IMR-90 (cell line): ENCODE data around the gene NPTN.

Experiments used
- BHLHE40 ChIP-seq: fragments of 150-350 bp; IDR thresholded peaks from 2 replicates; pipeline ENCODE4 v1.6.1; 2016; ENCODE audit warnings: mild to moderate bottlenecking, low read depth, low read length
- MAFK ChIP-seq: IDR thresholded peaks from 2 replicates; pipeline ENCODE4 v1.6.1; 2012; ENCODE audit warnings: low read depth, low read length, improper control_type of control experiment
- MAZ ChIP-seq: IDR thresholded peaks from 2 replicates; pipeline ENCODE4 v1.6.1; 2012; ENCODE audit warnings: low read depth, mild to moderate bottlenecking, low read length, improper control_type of control experiment, moderate library complexity, borderline replicate concordance
- POLR2A ChIP-seq: IDR thresholded peaks from 2 replicates; pipeline ENCODE4 v1.6.1; 2012; ENCODE audit warnings: mild to moderate bottlenecking, low read depth, low read length
- RAD21 ChIP-seq: IDR thresholded peaks from 2 replicates; pipeline ENCODE4 v1.6.1; 2012; ENCODE audit warnings: low read length, improper control_type of control experiment
- RFX5 ChIP-seq: IDR thresholded peaks from 2 replicates; pipeline ENCODE4 v1.8.0; 2012; ENCODE audit warnings: low read depth, mild to moderate bottlenecking, low read length, moderate library complexity
- SMC3 ChIP-seq: fragments of 150-350 bp; IDR thresholded peaks from 2 replicates; pipeline ENCODE4 v1.6.1; 2016; ENCODE audit warnings: low read depth, mild to moderate bottlenecking, antibody characterized with exemption, low read length, moderate library complexity
- TF ChIP-seq, protein P1 (sequence below): conservative IDR thresholded peaks from 2 replicates; pipeline ENCODE4 v1.5.1; 2012; ENCODE audit warnings: mild to moderate bottlenecking, low read depth, low read length, improper control_type of control experiment
- TF ChIP-seq, protein P2 (sequence below): fragments of 150-350 bp; IDR thresholded peaks from 2 replicates; pipeline ENCODE4 v1.6.1; 2016; ENCODE audit warnings: low read depth, mild to moderate bottlenecking, low read length, moderate library complexity, borderline replicate concordance

DNA sequence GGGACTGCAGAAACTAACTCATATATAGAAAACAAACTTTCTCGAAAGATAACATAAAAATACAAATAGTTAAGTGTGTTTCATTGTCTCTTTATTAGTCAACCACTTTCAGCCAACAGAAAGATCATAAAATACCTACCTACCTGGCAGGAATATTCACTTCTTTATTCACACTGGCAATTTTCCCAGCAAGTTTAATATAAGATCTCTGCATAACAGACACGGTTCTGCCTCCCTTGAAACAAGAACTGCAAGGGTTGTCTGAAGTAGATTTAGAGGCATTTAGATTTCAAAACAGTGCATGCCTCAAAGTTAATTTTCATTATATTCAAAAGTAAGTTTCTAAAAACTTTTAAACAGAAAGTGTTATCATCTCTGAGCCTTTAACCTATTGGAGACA, 7.1 kb downstream of the NPTN start:
- TF ChIP-seq, protein P1, sequence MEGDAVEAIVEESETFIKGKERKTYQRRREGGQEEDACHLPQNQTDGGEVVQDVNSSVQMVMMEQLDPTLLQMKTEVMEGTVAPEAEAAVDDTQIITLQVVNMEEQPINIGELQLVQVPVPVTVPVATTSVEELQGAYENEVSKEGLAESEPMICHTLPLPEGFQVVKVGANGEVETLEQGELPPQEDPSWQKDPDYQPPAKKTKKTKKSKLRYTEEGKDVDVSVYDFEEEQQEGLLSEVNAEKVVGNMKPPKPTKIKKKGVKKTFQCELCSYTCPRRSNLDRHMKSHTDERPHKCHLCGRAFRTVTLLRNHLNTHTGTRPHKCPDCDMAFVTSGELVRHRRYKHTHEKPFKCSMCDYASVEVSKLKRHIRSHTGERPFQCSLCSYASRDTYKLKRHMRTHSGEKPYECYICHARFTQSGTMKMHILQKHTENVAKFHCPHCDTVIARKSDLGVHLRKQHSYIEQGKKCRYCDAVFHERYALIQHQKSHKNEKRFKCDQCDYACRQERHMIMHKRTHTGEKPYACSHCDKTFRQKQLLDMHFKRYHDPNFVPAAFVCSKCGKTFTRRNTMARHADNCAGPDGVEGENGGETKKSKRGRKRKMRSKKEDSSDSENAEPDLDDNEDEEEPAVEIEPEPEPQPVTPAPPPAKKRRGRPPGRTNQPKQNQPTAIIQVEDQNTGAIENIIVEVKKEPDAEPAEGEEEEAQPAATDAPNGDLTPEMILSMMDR, result no peak
- TF ChIP-seq POLR2A, result no peak
- no peak for TF ChIP-seq RFX5
- TF ChIP-seq MAZ, result no peak
- no peak for TF ChIP-seq BHLHE40
- no peak for TF ChIP-seq MAFK
- TF ChIP-seq, protein P2, sequence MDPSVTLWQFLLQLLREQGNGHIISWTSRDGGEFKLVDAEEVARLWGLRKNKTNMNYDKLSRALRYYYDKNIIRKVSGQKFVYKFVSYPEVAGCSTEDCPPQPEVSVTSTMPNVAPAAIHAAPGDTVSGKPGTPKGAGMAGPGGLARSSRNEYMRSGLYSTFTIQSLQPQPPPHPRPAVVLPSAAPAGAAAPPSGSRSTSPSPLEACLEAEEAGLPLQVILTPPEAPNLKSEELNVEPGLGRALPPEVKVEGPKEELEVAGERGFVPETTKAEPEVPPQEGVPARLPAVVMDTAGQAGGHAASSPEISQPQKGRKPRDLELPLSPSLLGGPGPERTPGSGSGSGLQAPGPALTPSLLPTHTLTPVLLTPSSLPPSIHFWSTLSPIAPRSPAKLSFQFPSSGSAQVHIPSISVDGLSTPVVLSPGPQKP, result no peak
- TF ChIP-seq RAD21, result no peak
- no peak for TF ChIP-seq SMC3
